ENCODE measurements around the gene ENTPD1. TPM values are rescaled to one million over a fixed set of nuclear protein-coding genes. Genes with fewer than 3 reads are reported as not detected.

ENTPD1 gene
- total RNA-seq, 1 donor from 2014 or later, result 0.95 TPM

DNA sequence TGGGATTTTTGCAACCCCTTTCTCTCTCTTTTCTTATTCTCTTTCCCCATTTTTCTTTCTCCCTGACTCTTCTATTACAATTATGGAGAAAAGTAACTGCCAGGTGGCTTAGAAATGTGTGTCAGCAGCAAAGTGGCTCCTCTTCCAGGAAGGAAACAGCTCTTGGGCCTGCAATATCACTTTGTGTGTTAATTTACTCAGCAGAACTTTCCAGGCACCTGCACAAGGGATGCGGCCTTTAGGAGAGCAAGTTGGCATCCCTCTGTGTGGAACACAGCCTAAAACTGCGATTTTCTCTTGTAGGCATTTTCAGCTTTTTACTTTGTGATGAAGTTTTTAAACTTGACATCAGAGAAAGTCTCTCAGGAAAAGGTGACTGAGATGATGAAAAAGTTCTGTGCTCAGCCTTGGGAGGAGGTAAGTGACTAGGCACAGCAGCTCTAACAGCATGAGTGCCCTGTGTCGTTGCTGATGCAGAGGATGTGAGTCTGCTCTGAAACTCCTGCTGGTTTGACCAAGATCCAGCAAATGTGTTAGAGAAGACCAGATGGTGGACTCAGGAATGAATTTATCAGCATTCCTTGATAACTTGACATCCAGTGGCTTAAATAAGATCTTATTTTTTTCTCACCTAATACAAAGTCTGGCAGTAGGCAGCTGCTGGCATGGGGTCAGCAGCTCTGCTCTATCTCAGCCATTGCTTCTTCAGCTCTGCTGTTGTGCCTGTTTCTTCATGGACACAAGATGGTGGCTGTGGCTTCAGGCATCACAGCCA lies 104.4 kb downstream of the ENTPD1 start:
- Histone ChIP-seq H3K36me3 (ENCODE audit: insufficient read depth, low read length) (no peaks in the 10 kb centered on the region), H3K4me3 (ENCODE audit: insufficient read depth, low read depth, low read length) (no peak overlapping the region), H3K79me2 (ENCODE audit: insufficient read depth, low read length) (no peaks in the 10 kb centered on the region), H3K27ac (ENCODE audit: low read depth, low read length) (no peak overlapping the region), H3K4me1 (ENCODE audit: insufficient read depth, low read length) (no peaks in the 10 kb centered on the region), H4K20me1 (ENCODE audit: insufficient read depth, low read length) (no peaks in the 10 kb centered on the region), H3K27me3 (ENCODE audit: insufficient read depth, low read length) (no peaks in the 10 kb centered on the region), H2AFZ (ENCODE audit: low read depth, low read length) (no peak overlapping the region), H3K4me2 (ENCODE audit: low read length) (no peak overlapping the region), H3K9ac (ENCODE audit: low read length) (no peak overlapping the region), H3K9me3 (ENCODE audit: insufficient read depth, low read depth, low read length) (no peaks in the 10 kb centered on the region)
- Mint-ChIP-seq H3K36me3 (ENCODE audit: low read depth, unreplicated experiment) (no peaks in the 10 kb centered on the region), H3K9me3 (ENCODE audit: unreplicated experiment) (peaks cover 6% of the 10 kb centered on the region), H3K27ac (ENCODE audit: unreplicated experiment) (no peak overlapping the region), H3K4me3 (ENCODE audit: unreplicated experiment) (no peak overlapping the region), H3K4me1 (ENCODE audit: low read depth, unreplicated experiment) (peaks cover 2% of the 10 kb centered on the region), H3K27me3 (ENCODE audit: low read depth, unreplicated experiment) (no peaks in the 10 kb centered on the region)
- DNase-seq (ENCODE audit: low read depth) (peak; percentile 52), FAIRE-seq (no peak)
- TF ChIP-seq EZH2 (IDR thresholded peaks at IDR 0.05; ENCODE audit: insufficient read depth, low read length), result no peak
- TF ChIP-seq, protein P1, sequence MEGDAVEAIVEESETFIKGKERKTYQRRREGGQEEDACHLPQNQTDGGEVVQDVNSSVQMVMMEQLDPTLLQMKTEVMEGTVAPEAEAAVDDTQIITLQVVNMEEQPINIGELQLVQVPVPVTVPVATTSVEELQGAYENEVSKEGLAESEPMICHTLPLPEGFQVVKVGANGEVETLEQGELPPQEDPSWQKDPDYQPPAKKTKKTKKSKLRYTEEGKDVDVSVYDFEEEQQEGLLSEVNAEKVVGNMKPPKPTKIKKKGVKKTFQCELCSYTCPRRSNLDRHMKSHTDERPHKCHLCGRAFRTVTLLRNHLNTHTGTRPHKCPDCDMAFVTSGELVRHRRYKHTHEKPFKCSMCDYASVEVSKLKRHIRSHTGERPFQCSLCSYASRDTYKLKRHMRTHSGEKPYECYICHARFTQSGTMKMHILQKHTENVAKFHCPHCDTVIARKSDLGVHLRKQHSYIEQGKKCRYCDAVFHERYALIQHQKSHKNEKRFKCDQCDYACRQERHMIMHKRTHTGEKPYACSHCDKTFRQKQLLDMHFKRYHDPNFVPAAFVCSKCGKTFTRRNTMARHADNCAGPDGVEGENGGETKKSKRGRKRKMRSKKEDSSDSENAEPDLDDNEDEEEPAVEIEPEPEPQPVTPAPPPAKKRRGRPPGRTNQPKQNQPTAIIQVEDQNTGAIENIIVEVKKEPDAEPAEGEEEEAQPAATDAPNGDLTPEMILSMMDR (IDR thresholded peaks at IDR 0.05; ENCODE audit: insufficient read depth, low read depth, low read length), result no peak

DNA sequence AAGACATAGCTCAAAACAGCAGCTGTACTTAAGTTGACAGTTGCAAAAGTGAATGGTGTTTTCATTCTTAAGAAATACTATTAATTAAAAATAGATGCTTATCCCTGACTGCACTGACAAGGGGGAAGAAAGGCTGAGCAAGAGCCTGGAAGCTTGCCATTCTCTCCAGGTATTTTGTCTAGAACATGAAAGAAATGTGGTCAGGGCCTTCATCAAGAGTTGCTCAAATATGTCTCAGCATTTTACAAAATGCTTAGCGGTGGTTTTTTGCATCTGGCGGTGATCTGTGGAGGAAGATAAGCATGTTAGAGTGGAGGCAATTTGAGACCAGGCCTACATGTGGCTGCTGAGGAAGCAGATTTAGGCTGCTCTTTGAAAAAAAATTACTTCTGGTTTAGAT lies 105.4 kb downstream of the ENTPD1 start:
- H3K9ac ChIP-seq (ENCODE audit: low read length), result no peak overlapping the region
- no peak overlapping the region for H3K4me2 ChIP-seq (ENCODE audit: low read length)
- FAIRE-seq, result no peak
- H3K36me3 ChIP-seq (ENCODE audit: insufficient read depth, low read length), result no peaks in the 10 kb centered on the region
- DNase-seq (ENCODE audit: low read depth), result peak; percentile 76
- TF ChIP-seq, protein P1 (IDR thresholded peaks at IDR 0.05; ENCODE audit: insufficient read depth, low read depth, low read length), result no peak
- no peak for TF ChIP-seq EZH2 (IDR thresholded peaks at IDR 0.05; ENCODE audit: insufficient read depth, low read length)
- no peaks in the 10 kb centered on the region for H3K9me3 ChIP-seq (ENCODE audit: insufficient read depth, low read depth, low read length)
- Mint-ChIP-seq H3K27ac (ENCODE audit: unreplicated experiment) (no peak overlapping the region), H3K27me3 (ENCODE audit: low read depth, unreplicated experiment) (no peaks in the 10 kb centered on the region), H3K36me3 (ENCODE audit: low read depth, unreplicated experiment) (no peaks in the 10 kb centered on the region), H3K4me3 (ENCODE audit: unreplicated experiment) (no peak overlapping the region), H3K4me1 (ENCODE audit: low read depth, unreplicated experiment) (peaks cover 2% of the 10 kb centered on the region), H3K9me3 (ENCODE audit: unreplicated experiment) (no peaks in the 10 kb centered on the region)
- no peaks in the 10 kb centered on the region for H3K4me1 ChIP-seq (ENCODE audit: insufficient read depth, low read length)
- no peak overlapping the region for H3K4me3 ChIP-seq (ENCODE audit: insufficient read depth, low read depth, low read length)
- H3K27ac ChIP-seq (ENCODE audit: low read depth, low read length), result no peak overlapping the region
- no peaks in the 10 kb centered on the region for H3K27me3 ChIP-seq (ENCODE audit: insufficient read depth, low read length)
- H2AFZ ChIP-seq (ENCODE audit: low read depth, low read length), result no peak overlapping the region
- no peaks in the 10 kb centered on the region for H4K20me1 ChIP-seq (ENCODE audit: insufficient read depth, low read length)
- H3K79me2 ChIP-seq (ENCODE audit: insufficient read depth, low read length), result no peaks in the 10 kb centered on the region
